ENCODE measurements around the gene PDE1C. TPM values are rescaled to one million over a fixed set of nuclear protein-coding genes. Genes with fewer than 3 reads are reported as not detected.

PDE1C gene
- total and polyA plus RNA-seq, 11 donors = 35.3 to 307 (median 141) TPM

DNA sequence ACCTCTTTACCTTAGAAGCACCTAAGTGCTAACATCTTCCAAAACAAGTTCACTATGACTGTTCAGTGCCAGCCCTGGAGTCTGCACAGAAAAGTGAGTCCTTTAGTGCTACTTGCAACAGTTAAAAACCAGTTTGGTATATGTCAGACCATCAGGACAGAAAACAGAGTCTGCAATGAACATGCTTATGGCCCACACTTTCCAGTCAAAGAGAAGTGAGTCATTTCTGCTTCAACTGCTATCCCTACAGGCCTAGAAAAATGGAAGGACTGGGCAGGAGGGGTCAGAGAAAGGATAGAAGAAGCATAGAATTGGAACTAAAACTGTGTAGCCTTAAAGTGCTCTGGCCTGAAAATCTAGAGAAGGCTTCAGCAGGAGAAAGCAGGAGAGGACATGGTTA, 108.0 kb downstream of the PDE1C start:
- Histone ChIP-seq H3K27me3 (no peaks in the 10 kb centered on the region), H3K4me1 (peaks cover 0 to 62% (median 17%) of the 10 kb centered on the region in 12 donors)
- intact Hi-C loops (cut with DNase I) = no loop called here

DNA sequence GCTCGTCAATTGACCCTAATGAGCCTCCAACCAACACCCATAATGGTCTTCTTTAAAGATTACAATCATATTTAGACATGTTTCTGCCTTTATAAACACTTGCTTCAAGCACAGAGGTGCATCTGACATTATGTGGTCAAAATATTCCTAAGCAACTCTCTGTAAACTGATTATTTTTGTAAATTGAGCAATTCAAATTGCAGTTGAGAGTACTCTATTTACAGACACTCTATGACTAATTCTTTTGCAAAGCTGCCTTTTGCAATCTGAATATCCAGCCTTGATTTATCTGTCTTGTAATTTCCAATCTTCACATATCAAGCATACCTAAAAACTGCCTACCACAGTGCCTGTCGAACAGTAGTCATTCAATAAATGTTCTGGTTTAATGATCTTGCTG, 112.0 kb downstream of the PDE1C start:
- H3K4me1 ChIP-seq = peaks cover 0 to 77% (median 25%) of the 10 kb centered on the region in 12 donors
- no peak overlapping the region for H3K4me3 ChIP-seq
- H3K27me3 ChIP-seq = no peaks in the 10 kb centered on the region
- no peak for DNase-seq
- WGBS, 4 donors = 37 to 58% (median 43%) methylated on average over 2 of the region's 2 CpGs
- H3K9me3 ChIP-seq = no peaks in the 10 kb centered on the region
- intact Hi-C loops (cut with DNase I) = loop anchor here in 1 of 10 donors (5.0 kb wide), 1 partner anchor 41 kb away; no protein-coding TSS in a partner anchor
- TF ChIP-seq POLR2A (IDR thresholded peaks at IDR 0.05) (no peak), CTCF (IDR thresholded peaks at IDR 0.05) (no peak)
- H3K27ac ChIP-seq = peak overlapping the region in 4 of 12 donors; percentile 11 to 33 (median 29)
- ATAC-seq = no peak
- H3K36me3 ChIP-seq = no peaks in the 10 kb centered on the region

More for the DNA sequence above, 108.0 kb downstream of the PDE1C start:
- Histone ChIP-seq H3K27ac (peak overlapping the region in 9 of 12 donors; percentile 13 to 80 (median 75)), H3K4me3 (no peak overlapping the region), H3K9me3 (peaks cover 0 to 10% (median 0%) of the 10 kb centered on the region in 12 donors), H3K36me3 (no peaks in the 10 kb centered on the region)
- TF ChIP-seq CTCF (IDR thresholded peaks at IDR 0.05) = no peak
- no peak for TF ChIP-seq POLR2A (IDR thresholded peaks at IDR 0.05)
- no peak for DNase-seq
- ATAC-seq = peak in 3 of 4 donors; percentile 31 to 49 (median 48)

DNA sequence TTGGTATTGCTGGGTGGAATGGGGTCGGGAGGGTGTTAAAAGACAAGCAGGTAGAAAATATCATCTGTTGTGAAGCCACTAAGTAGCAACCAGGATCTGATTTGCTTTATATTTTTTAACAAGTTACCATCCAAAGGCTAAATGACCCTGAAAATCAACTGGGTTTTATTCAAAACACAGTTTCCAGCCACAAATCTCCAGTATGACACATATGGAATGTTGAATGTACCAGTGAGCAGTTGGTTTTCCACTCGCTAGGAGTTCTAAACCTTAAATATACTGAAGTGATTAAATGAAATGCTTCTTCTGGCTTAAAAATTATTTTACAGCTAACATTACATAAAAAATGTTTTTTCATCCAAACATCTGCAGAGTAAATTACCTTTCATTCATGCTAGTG, 112.5 kb downstream of the PDE1C start:
- 55 to 77% (median 66%) methylated on average over 2 of the region's 2 CpGs for WGBS, 4 donors
- TF ChIP-seq CTCF (IDR thresholded peaks at IDR 0.05) (no peak), POLR2A (IDR thresholded peaks at IDR 0.05) (no peak)

GRCh38 chr7:31957090-31957720, 113.0 kb downstream of the PDE1C start:
- H3K4me1 ChIP-seq = peaks cover 0 to 67% (median 24%) of the 10 kb centered on the region in 12 donors
- TF ChIP-seq CTCF (IDR thresholded peaks at IDR 0.05) (no peak), POLR2A (IDR thresholded peaks at IDR 0.05) (no peak)
- 49 to 70% (median 51%) methylated on average over 2 of the region's 2 CpGs for WGBS, 4 donors
- no peaks in the 10 kb centered on the region for H3K9me3 ChIP-seq
- no peak for DNase-seq
- ATAC-seq = peak in 2 of 4 donors; percentile 27 to 48
- no peaks in the 10 kb centered on the region for H3K36me3 ChIP-seq
- no peaks in the 10 kb centered on the region for H3K27me3 ChIP-seq
- peak overlapping the region in 6 of 12 donors; percentile 12 to 33 (median 29) for H3K27ac ChIP-seq
- intact Hi-C loops (cut with DNase I) = loop anchor here in 1 of 10 donors (5.0 kb wide), 1 partner anchor 40 kb away; no protein-coding TSS in a partner anchor
- H3K4me3 ChIP-seq = no peak overlapping the region

More for the DNA sequence above, 112.5 kb downstream of the PDE1C start:
- no peak overlapping the region for H3K4me3 ChIP-seq
- ATAC-seq (no peak), DNase-seq (no peak)
- H3K36me3 ChIP-seq = no peaks in the 10 kb centered on the region
- H3K4me1 ChIP-seq = peaks cover 0 to 73% (median 25%) of the 10 kb centered on the region in 12 donors
- H3K9me3 ChIP-seq = no peaks in the 10 kb centered on the region
- intact Hi-C loops (cut with DNase I) = loop anchor here in 1 of 10 donors (5.0 kb wide), 1 partner anchor 40 kb away; no protein-coding TSS in a partner anchor
- no peaks in the 10 kb centered on the region for H3K27me3 ChIP-seq
- peak overlapping the region in 6 of 12 donors; percentile 12 to 33 (median 29) for H3K27ac ChIP-seq
